CD4-positive, alpha-beta T cell treated with Interleukin-4 for 1 hour (primary cell): ENCODE measurements around the gene LYRM1.
"Not testable (repeated sequence)": the region's sequence is repeated elsewhere in the genome, so short reads cannot be mapped to it uniquely, and the experiment has no call there.

Source experiments
- DNase-seq, 2 donors: peaks; one replicate each; pipeline ENCODE4 v3.0.0-alpha.2; 2020 to 2022

Gene LYRM1

GRCh38 chr16:20939611-20940010 lies 39.0 kb downstream of the LYRM1 start:
- no peak for DNase-seq

- DNase-seq: peak in 1 of 2 donors; percentile 4
These were observed 40.5 kb downstream of the LYRM1 start for GRCh38 chr16:20940871-20941635.

- DNase-seq: no peak
These were observed 41.0 kb downstream of the LYRM1 start for GRCh38 chr16:20941636-20941926.

- no peak for DNase-seq
These were observed 41.7 kb downstream of the LYRM1 start for GRCh38 chr16:20942256-20942655.

- DNase-seq: peak; percentile 38 to 51
These were observed 44.4 kb downstream of the LYRM1 start for GRCh38 chr16:20944861-20945574.

- not testable (repeated sequence) for DNase-seq
These were observed 45.0 kb downstream of the LYRM1 start for GRCh38 chr16:20945575-20945875.

GRCh38 chr16:20946015-20946629 lies 45.6 kb downstream of the LYRM1 start:
- no peak for DNase-seq

GRCh38 chr16:20948444-20948843 lies 47.9 kb downstream of the LYRM1 start:
- no peak for DNase-seq

- no peak for DNase-seq
These were observed 49.1 kb downstream of the LYRM1 start for GRCh38 chr16:20949660-20950059.

GRCh38 chr16:20950294-20950693 lies 49.7 kb downstream of the LYRM1 start:
- DNase-seq: no peak

- no peak for DNase-seq
These were observed 51.8 kb downstream of the LYRM1 start for GRCh38 chr16:20952139-20952920.

GRCh38 chr16:20954574-20954973 lies 54.0 kb downstream of the LYRM1 start:
- DNase-seq: no peak

GRCh38 chr16:20956319-20956718 lies 55.7 kb downstream of the LYRM1 start:
- no peak for DNase-seq

GRCh38 chr16:20957153-20957552 lies 56.6 kb downstream of the LYRM1 start:
- no peak for DNase-seq

GRCh38 chr16:20960899-20961298 lies 60.3 kb downstream of the LYRM1 start:
- no peak for DNase-seq

GRCh38 chr16:20968765-20969164 lies 68.2 kb downstream of the LYRM1 start:
- DNase-seq: no peak

GRCh38 chr16:20969386-20969785 lies 68.8 kb downstream of the LYRM1 start:
- DNase-seq: no peak

- DNase-seq: no peak
These were observed 70.8 kb downstream of the LYRM1 start for GRCh38 chr16:20971401-20971800.

GRCh38 chr16:20973201-20973600 lies 72.6 kb downstream of the LYRM1 start:
- DNase-seq: not testable (repeated sequence)
